ENCODE data around the gene RAD23B.
A peak's percentile ranks its signal among the peaks of the same experiment; 100 is the strongest.
"Not testable (repeated sequence)": the region's sequence is repeated elsewhere in the genome, so short reads cannot be mapped to it uniquely, and the experiment has no call there.

RAD23B gene

GRCh38 chr9:107294756-107295155 is 11.7 kb downstream of the RAD23B start:
- DNase-seq: no peak

GRCh38 chr9:107295995-107296394 is 12.9 kb downstream of the RAD23B start:
- DNase-seq: no peak

- DNase-seq: not testable (repeated sequence)
Measured at GRCh38 chr9:107296592-107296991, 13.5 kb downstream of the RAD23B start.

GRCh38 chr9:107299437-107299836 is 16.4 kb downstream of the RAD23B start:
- DNase-seq: peak in 1 of 5 experiments; percentile 26

- DNase-seq: no peak
Measured at GRCh38 chr9:107306308-107306707, 23.2 kb downstream of the RAD23B start.

- DNase-seq: no peak
Measured at GRCh38 chr9:107307331-107307730, 24.3 kb downstream of the RAD23B start.

- no peak for DNase-seq
Measured at GRCh38 chr9:107308461-107308860, 25.4 kb downstream of the RAD23B start.

- DNase-seq: peak in 2 of 5 experiments; percentile 38 to 92
Measured at GRCh38 chr9:107309271-107309670, 26.2 kb downstream of the RAD23B start.

GRCh38 chr9:107312376-107313050 is 29.4 kb downstream of the RAD23B start:
- DNase-seq: no peak

GRCh38 chr9:107313555-107314096 is 30.5 kb downstream of the RAD23B start:
- no peak for DNase-seq

- no peak for DNase-seq
Measured at GRCh38 chr9:107314763-107315162, 31.7 kb downstream of the RAD23B start.

- DNase-seq: no peak
Measured at GRCh38 chr9:107316795-107317661, 33.9 kb downstream of the RAD23B start.

- no peak for DNase-seq
Measured at GRCh38 chr9:107322643-107323042, 39.6 kb downstream of the RAD23B start.

GRCh38 chr9:107323836-107324585 is 40.9 kb downstream of the RAD23B start:
- DNase-seq: no peak

- DNase-seq: no peak
Measured at GRCh38 chr9:107325842-107326241, 42.8 kb downstream of the RAD23B start.

- DNase-seq: no peak
Measured at GRCh38 chr9:107328510-107328909, 45.4 kb downstream of the RAD23B start.

GRCh38 chr9:107330420-107330819 is 47.3 kb downstream of the RAD23B start:
- no peak for DNase-seq

GRCh38 chr9:107332883-107333282 is 49.8 kb downstream of the RAD23B start:
- no peak for DNase-seq

- no peak for DNase-seq
Measured at GRCh38 chr9:107333363-107333762, 50.3 kb downstream of the RAD23B start.

GRCh38 chr9:107334103-107334776 is 51.2 kb downstream of the RAD23B start:
- DNase-seq: no peak

- no peak for DNase-seq
Measured at GRCh38 chr9:107335331-107335730, 52.3 kb downstream of the RAD23B start.

- DNase-seq: no peak
Measured at GRCh38 chr9:107336718-107337360, 53.8 kb downstream of the RAD23B start.

Measured in T-helper 2 cell (primary cell).